ENCODE data around the gene PDGFB. TPM values are rescaled to one million over a fixed set of nuclear protein-coding genes. Genes with fewer than 3 reads are reported as not detected.

Gene PDGFB
- total RNA-seq, result 14.4 and 19.0 TPM in 2 replicates

DNA sequence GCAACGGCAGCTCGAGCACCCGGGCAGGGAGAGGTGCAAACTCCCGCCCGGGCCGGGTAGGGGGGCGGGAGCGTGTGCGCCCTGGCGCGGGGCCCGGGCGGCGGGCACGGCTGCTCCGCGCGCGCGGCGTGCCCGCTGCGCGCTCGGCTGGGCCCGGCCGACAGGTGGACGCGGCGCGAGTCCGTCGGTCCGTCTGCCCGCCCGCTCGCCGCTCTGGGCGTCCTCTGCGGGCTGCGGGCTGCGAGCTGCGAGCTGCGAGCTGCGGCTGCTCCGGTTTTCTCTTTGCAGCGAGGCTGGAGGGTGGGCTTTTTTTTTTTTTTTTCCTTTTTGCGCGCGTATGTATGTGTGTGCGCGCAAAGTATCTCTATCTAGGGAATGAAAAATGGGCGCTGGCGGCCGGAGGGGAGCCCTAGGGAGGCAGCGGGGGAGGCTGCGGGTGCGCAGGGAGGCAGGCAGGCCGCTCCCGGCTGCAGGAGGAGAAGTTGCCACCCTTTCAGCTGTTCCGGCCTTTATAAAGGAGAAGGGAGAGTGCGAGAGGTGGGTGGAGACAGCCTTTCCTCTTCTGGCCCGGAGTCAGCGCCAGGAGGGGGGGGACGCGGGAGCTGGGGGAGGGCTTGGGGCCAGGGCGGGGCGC, at the start of gene PDGFB:
TSS of gene PDGFB (minus strand) at position 487 of the 634 bp plus-strand sequence. CDS start 1,019 bp downstream, outside the sequence.

Other genes with a start within 250 kb of the PDGFB start
- gene APOBEC3C, start 230.7 kb downstream of the PDGFB start, total RNA-seq, result 17.1 and 19.0 TPM in 2 replicates
- gene APOBEC3D, start 223.9 kb downstream of the PDGFB start, total RNA-seq, result 0.16 and 1.4 TPM in 2 replicates
- gene APOBEC3F, start 204.1 kb downstream of the PDGFB start, total RNA-seq, result 1.4 and 2.8 TPM in 2 replicates
- 5.6 and 10.7 TPM in 2 replicates for gene APOBEC3G, start 167.7 kb downstream of the PDGFB start, total RNA-seq
- not detected in 2 replicates for gene APOBEC3H, start 147.7 kb downstream of the PDGFB start, total RNA-seq
- gene CBX7, start 92.3 kb downstream of the PDGFB start, total RNA-seq, result 2.3 and 2.4 TPM in 2 replicates
- 2,377 and 2,569 TPM in 2 replicates for gene RPL3, start 74.6 kb upstream of the PDGFB start, total RNA-seq
- 13.0 and 17.8 TPM in 2 replicates for gene SYNGR1, start 105.0 kb upstream of the PDGFB start, total RNA-seq
- gene TAB1, start 154.8 kb upstream of the PDGFB start, total RNA-seq, result 13.7 and 14.7 TPM in 2 replicates
- gene MGAT3, start 212.0 kb upstream of the PDGFB start, total RNA-seq, result 1.8 and 3.2 TPM in 2 replicates